Body of pancreas (tissue), 4 donors: ENCODE data around the gene SEPHS2. TPM values are rescaled to one million over a fixed set of nuclear protein-coding genes. Genes with fewer than 3 reads are reported as not detected.

Source experiments
- ATAC-seq: fragments of 150-250 bp; one replicate; pipeline ENCODE4 v1.9.1; 2016
- DNase-seq, 4 donors: peaks; one replicate each; pipeline ENCODE4 v3.0.0-alpha.2; 2019
- H3K27ac ChIP-seq, 4 donors: fragments of 200-600 bp; sonication (generic); 1 replicate in 3 of 4; 2 replicates in 1 of 4; pipeline versions ENCODE4 v1.5.1 to v1.6.1; 2016 to 2019; ENCODE audit warnings: mild to moderate bottlenecking in 1 of 4, mixed read lengths in 1 of 4, moderate library complexity in 1 of 4
- H3K27me3 ChIP-seq, 2 donors: fragments of 200-600 bp; sonication (generic); one replicate each; pipeline ENCODE4 v1.6.0; 2016; ENCODE audit warnings: mild to moderate bottlenecking in 1 of 2
- H3K36me3 ChIP-seq, 2 donors: fragments of 200-600 bp; sonication (generic); replicated peaks in 1 of 2; 2 replicates each; pipeline ENCODE4 v1.5.1; 2016; ENCODE audit warnings: low read depth in 2 of 2; ENCODE audit not compliant: insufficient read depth in 1 of 2
- H3K4me1 ChIP-seq: fragments of 200-600 bp; sonication (generic); one replicate; pipeline ENCODE4 v1.6.0; 2016
- H3K4me3 ChIP-seq, 2 donors: fragments of 200-600 bp; sonication (generic); 1 replicate in 1 of 2; 2 replicates in 1 of 2; pipeline ENCODE4 v1.5.1; 2016 to 2019
- H3K9me3 ChIP-seq, 3 donors: fragments of 200-600 bp; sonication (generic); 1 replicate in 2 of 3; 2 replicates in 1 of 3; pipeline ENCODE4 v1.5.1; 2016
- CTCF ChIP-seq, 7 experiments: fragments of 450-650 bp in 4 of 7; fragments of 200-600 bp in 3 of 7; sonication (generic) in 3 of 7; IDR thresholded peaks; one replicate each; pipeline ENCODE4 v1.5.1; 2016 to 2019; ENCODE audit warnings: antibody characterized with exemption in 7 of 7
- POLR2A ChIP-seq, 3 donors: fragments of 450-650 bp; IDR thresholded peaks; one replicate each; pipeline ENCODE4 v1.6.1; 2016; ENCODE audit warnings: antibody characterized with exemption in 3 of 3, mild to moderate bottlenecking in 2 of 3
- WGBS, 2 donors: methylation state at CpG; one replicate each; pipeline ENCODE4 v1.1.5; 2017; 5-methylcytosine and 5-hydroxymethylcytosine counted together
- intact Hi-C: fragments of 100-400 bp; cut with DNase I; formaldehyde crosslinking; loops from one replicate; pipeline ENCODE4 v1.15.1; 2023
- total RNA-seq, 2 donors: library from RNA; depleted of rRNA; stranded (reverse); fragments of >200 nt; gene quantifications; one replicate each; pipeline ENCODE4 v1.1.0, GENCODE V29; 2016

Gene SEPHS2
- total RNA-seq, 2 donors from 2014 or later, result 28.0 to 29.6 TPM

DNA sequence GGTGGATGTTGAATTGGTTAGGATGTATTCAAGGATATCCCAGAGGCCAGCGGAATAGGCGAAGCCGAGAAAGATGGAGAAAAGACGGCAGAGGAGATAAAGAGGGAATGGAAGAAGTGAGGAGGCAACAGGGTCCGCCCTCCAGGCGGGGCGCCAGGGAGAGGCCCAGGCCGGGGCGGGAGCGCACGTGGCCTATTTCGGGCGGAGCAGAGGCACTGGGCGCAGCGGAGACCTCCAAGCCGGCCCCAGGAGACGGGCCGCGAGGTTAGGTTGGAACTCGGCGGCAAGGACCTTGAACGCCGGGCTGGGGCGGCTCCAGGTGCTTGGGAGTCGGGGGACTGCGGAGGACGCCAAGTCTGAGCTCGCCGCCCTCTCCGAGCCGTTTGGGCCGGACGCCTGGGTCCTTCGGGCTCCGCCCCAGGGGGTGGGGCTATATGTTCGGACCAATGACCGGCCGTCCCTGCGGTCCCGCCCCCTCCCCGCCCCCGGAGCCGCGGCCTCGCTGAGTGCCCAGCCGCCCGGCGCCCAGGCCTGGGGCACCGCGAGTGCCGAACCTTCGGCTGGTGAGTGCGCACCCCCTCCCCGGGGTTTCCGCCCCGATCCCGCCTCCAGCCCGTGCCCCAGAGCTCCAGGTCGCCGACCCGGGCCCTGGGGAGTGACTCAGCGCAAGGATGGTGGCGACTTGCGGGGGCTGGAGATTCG, 38.4 kb downstream of the SEPHS2 start, which contains the start of gene ZNF771:
Gene ZNF771 (plus strand): TSS at position 505 of the 702 bp plus-strand sequence. CDS start 448 bp downstream, outside the sequence.
- H3K4me1 ChIP-seq, result peaks cover 32% of the 10 kb centered on the region
- peak; percentile 95 for ATAC-seq
- WGBS, 2 donors, result 0 to 1% methylated on average over 14 to 51 of the region's 65 CpGs
- no peaks in the 10 kb centered on the region for H3K27me3 ChIP-seq
- intact Hi-C loops, result no loop called here
- H3K36me3 ChIP-seq, result no peaks in the 10 kb centered on the region
- TF ChIP-seq CTCF (IDR thresholded peaks at IDR 0.05) (no peak), POLR2A (IDR thresholded peaks at IDR 0.05) (peak; percentile 35 to 73 (median 68))
- peak; percentile 95 to 97 (median 95) for DNase-seq
- H3K9me3 ChIP-seq, result no peaks in the 10 kb centered on the region
- H3K4me3 ChIP-seq, result peak within 1 kb of the TSS; percentile 54 to 57
- H3K27ac ChIP-seq, result peak within 1 kb of the TSS; percentile 64 to 92 (median 82)

GRCh38 chr16:30406795-30407101, 38.9 kb downstream of the SEPHS2 start:
- Histone ChIP-seq H3K9me3 (no peaks in the 10 kb centered on the region), H3K36me3 (no peaks in the 10 kb centered on the region), H3K4me1 (peaks cover 37% of the 10 kb centered on the region), H3K27me3 (no peaks in the 10 kb centered on the region), H3K27ac (peak overlapping the region in 3 of 4 donors; percentile 75 to 92 (median 90)), H3K4me3 (peak overlapping the region in 1 of 2 donors; percentile 54)
- intact Hi-C loops, result no loop called here
- ATAC-seq, result no peak
- TF ChIP-seq POLR2A (IDR thresholded peaks at IDR 0.05), result no peak
- no peak for TF ChIP-seq CTCF (IDR thresholded peaks at IDR 0.05)
- 12 to 16% methylated on average over 14 of the region's 14 CpGs for WGBS, 2 donors
- DNase-seq, result no peak

- no peak for ATAC-seq
- intact Hi-C loops, result no loop called here
Observed at GRCh38 chr16:30401768-30402425, 43.8 kb downstream of the SEPHS2 start.

DNA sequence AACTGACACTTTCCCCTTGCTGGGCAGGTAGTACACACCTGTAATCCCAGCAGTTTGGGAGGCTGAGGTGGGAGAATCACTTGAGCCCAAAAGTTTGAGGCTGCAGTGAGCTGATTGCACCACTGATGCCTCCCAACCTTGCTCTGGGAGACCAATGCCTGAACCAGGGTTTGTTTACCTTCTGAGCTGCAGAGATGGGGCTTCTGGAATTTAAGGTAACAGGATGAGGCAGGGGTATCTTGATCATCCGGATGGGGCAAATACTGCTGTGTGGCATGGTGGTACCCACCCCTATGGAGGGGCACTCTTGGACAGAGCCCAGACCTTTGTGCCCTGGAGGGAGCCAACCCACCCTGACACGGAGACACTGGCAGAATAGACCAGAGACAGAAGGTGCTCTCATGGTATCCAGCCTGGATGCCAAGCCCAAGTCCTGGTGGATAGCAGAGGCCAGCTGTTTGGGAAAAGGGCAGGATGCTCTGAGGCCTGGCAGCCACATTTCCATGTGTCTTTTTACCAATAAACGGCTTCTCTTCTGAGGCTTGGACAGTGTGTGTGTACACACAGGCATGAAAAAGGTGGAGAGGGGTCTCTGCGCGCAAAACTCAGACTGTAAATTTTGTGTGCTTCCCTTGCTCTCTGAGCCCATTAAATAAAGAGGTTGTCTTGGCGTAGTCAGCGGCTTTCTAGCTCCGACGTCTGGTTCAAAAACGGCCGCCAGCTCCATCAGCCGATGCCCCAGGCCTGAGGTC, 46.1 kb downstream of the SEPHS2 start:
- intact Hi-C loops, result no loop called here
- WGBS, 2 donors, result 25 to 41% methylated on average over 4 to 12 of the region's 12 CpGs
- H3K36me3 ChIP-seq, result no peaks in the 10 kb centered on the region

More at GRCh38 chr16:30401768-30402425, 43.8 kb downstream of the SEPHS2 start:
- no peaks in the 10 kb centered on the region for H3K9me3 ChIP-seq
- no peaks in the 10 kb centered on the region for H3K27me3 ChIP-seq
- peak overlapping the region in 1 of 4 donors; percentile 18 for H3K27ac ChIP-seq
- TF ChIP-seq POLR2A (IDR thresholded peaks at IDR 0.05) (no peak), CTCF (IDR thresholded peaks at IDR 0.05) (no peak)
- 51 to 66% methylated on average over 7 to 8 of the region's 8 CpGs for WGBS, 2 donors
- H3K4me1 ChIP-seq, result peaks cover 34% of the 10 kb centered on the region
- DNase-seq, result no peak
- H3K4me3 ChIP-seq, result no peak overlapping the region
- H3K36me3 ChIP-seq, result no peaks in the 10 kb centered on the region

More for the DNA sequence above, 46.1 kb downstream of the SEPHS2 start:
- Histone ChIP-seq H3K27ac (peak overlapping the region; percentile 46 to 81 (median 70)), H3K27me3 (no peaks in the 10 kb centered on the region), H3K4me1 (peaks cover 46% of the 10 kb centered on the region), H3K9me3 (no peaks in the 10 kb centered on the region), H3K4me3 (peak overlapping the region in 1 of 2 donors; percentile 50)
- TF ChIP-seq CTCF (IDR thresholded peaks at IDR 0.05) (no peak), POLR2A (IDR thresholded peaks at IDR 0.05) (no peak)
- DNase-seq, result no peak
- no peak for ATAC-seq
